Adipose tissue (tissue), 3 donors: ENCODE measurements around the gene OCA2. TPM values are rescaled to one million over a fixed set of nuclear protein-coding genes. Genes with fewer than 3 reads are reported as not detected.
"Not testable (repeated sequence)": the region's sequence is repeated elsewhere in the genome, so short reads cannot be mapped to it uniquely, and the experiment has no call there.

Source experiments
- H3K27ac ChIP-seq: one replicate; pipeline ENCODE4 v1.5.1; 2013; ENCODE audit warnings: low read depth, low read length
- WGBS, 3 donors: extraction: QIAGEN DNeasy Blood & Tissue Kit; methylation state at CpG; one replicate each; pipeline ENCODE4 v1.1.7; 2013; 5-methylcytosine and 5-hydroxymethylcytosine counted together
- polyA plus RNA-seq, 3 donors: library from polyadenylated mRNA; stranded (reverse); fragments of 200-250 nt; gene quantifications; one replicate each; pipeline ENCODE4 v1.2.3, GENCODE V29; 2013
- donor health status: healthy with polysubstance abuse.
- donor health status: Bipolar disorder and iron deficiency.
- donor health status: healthy.

OCA2 gene
- polyA plus RNA-seq, 3 donors = 0.06 TPM; not detected in 2

DNA sequence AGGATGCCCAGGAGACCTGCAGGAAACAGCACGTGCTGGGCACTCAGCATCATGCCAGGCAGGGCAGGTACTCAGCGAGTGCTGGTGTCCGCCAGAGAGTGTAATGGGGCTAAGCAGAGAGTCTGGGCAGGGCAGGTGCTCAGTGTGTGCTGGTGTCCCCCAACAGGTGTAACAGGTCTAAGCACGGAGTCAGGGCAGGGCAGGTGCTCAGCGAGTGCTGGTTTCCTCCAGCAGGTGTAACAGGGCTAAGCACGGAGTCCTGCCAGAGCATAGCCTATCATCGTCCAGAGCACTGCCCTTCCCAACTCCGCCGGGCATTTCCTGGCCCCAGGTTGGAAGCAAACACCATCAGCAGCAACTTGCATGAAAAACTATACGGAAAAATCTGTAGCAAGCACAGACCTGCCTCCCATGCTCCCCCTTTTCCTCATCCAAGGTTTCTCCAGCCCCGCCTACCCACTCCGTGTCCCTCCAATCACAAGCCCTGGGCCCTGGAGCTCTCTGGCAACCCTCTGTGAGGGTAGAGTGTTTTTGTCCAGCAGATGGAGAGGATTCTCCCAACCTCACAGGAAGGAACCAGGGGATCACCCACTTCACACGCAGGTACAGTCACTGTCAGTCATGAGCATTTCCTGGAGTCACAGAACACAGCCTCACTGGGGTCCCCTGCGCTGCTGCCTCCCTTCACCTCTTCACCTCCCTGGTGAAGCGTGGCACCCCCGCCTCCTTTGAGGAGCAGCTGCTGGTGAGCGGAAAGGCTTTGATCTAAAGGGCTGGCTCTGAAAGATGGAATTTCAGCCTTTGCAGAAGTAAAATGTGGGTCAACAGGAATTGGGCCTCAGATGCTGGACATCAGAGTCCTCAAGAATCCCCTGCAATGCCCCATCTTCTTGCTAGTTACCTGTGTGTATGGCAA lies 302.5 kb downstream of the OCA2 start:
- 63 to 72% (median 70%) methylated on average over 17 of the region's 17 CpGs for WGBS, 3 donors
- no peak overlapping the region for H3K27ac ChIP-seq

DNA sequence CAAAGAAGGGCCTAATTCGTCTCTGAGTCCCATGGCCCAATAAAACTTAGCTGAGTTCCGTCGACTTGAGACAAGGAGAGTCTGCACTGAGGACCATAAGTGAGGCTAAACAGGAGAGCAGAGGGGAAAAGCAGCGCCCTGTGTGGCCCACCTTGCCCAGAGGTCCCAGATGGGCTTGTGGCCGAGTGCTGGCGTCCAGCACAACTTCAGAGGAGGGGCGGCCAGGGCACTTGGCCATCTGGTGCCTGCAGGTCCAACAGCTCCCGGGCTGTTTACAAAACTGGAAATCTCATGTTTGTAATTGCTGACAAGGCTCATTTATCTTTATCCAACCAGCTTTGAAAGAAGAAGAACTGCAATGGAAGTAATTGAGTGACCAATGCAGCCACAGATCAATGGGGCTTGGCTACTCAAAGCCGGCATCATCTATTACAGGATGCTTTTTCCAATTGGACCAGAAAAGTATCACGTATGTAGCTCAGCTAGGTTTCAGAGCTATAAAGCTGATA lies 306.3 kb downstream of the OCA2 start:
- WGBS, 3 donors = 47 to 62% (median 60%) methylated on average over 10 of the region's 10 CpGs

DNA sequence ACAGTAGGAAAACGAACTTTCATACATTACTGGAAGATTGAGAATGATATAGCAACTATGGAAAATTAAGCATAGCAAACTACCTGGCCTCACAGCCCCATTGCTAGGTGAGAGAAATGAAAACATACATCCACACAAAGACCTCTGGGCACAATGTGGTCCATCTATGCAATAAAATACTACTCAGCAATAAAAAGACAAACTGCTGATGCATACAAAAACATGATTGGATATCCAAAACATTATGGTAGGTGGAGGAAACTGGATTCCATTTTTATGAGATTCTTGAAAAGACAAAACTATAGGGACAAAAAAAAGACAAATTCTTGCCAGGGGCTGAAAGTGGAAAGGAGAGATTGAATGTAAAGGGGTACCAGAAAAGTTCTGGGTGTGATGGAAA lies 308.8 kb downstream of the OCA2 start:
- WGBS, 3 donors = 34 to 50% (median 37%) methylated on average over 1 of the region's 1 CpG
- H3K27ac ChIP-seq = no peak overlapping the region

More for the DNA sequence above, 306.3 kb downstream of the OCA2 start:
- no peak overlapping the region for H3K27ac ChIP-seq

DNA sequence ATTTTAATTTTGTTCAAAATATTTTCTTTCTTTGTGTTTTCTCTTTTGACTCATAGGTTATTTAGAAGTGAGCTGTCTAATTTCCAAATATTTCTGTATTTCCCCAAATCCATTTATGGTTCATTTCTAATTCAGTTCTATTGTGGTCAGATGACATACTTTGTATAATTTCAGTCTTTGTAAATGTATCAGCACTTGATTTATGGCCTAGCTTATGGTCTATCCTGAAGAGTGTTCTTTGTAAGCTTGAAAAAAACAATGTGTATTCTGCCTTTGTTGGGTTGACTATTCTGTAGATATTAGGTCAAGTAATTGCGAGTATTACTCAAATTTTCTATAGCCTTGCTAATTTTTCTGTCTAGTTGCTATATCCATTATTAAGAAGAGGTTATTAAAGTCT lies 311.2 kb downstream of the OCA2 start:
- H3K27ac ChIP-seq = no peak overlapping the region
- WGBS, 3 donors = 78 to 87% (median 78%) methylated on average over 1 of the region's 1 CpG

DNA sequence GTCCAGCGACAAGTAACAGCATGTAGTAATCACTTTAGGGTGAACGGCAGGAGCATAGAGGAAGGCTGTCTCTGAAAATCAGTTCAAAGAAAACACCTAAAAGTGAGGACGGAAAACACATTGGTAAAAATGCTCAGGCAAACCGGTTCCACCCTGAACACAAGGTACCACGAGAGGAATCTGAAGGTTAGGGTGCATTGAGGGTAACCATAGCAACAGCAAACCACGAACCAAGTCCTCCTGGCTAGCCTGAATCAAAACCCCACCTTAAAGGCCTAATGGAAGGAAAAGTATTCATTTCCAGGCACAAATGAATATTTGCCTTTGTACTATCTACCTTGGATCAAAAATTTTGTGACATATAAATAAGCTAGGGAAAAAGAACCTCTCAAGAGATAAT lies 315.0 kb downstream of the OCA2 start:
- 60 to 84% (median 77%) methylated on average over 6 of the region's 6 CpGs for WGBS, 3 donors
- no peak overlapping the region for H3K27ac ChIP-seq

DNA sequence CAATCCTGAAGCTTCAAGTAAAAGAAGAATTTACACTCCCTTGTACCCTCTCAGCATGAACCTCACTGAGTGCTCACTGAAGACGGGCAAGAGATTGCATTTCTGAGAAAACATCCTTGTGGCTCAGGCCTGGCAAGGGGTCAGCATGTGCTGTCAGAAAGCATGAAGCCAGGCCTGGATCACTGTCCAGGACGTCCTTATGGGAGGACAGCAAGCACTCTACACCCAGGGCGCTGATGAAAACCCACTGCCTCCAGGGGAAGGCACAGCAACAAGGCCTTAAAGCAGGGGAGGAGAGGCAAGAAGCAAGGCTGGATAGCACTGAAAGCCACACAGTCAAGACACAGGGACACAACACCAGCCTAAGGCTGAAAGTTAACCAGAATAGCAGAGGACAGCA lies 315.4 kb downstream of the OCA2 start:
- no peak overlapping the region for H3K27ac ChIP-seq
- WGBS, 3 donors = 54 to 68% (median 67%) methylated on average over 3 of the region's 3 CpGs

DNA sequence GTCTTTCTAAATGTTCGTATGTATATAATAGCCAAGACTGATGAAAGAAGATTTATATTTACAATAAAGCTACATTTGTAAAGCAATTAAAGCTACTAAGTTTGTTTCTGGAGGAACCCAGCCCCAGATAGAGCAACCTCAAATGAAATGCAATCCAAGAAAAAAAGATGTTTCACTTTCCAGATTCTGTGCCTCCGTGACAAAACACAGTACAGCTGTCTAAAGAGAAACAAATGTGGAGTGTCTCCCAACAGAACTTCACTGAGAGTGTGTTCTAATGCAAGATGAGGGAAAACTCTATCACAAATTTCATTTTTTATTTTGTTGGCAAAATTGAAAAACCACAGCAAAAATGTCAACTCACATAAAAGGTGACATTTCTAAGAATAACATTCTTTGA lies 317.0 kb downstream of the OCA2 start:
- 46 to 62% (median 46%) methylated on average over 2 of the region's 2 CpGs for WGBS, 3 donors
- no peak overlapping the region for H3K27ac ChIP-seq

DNA sequence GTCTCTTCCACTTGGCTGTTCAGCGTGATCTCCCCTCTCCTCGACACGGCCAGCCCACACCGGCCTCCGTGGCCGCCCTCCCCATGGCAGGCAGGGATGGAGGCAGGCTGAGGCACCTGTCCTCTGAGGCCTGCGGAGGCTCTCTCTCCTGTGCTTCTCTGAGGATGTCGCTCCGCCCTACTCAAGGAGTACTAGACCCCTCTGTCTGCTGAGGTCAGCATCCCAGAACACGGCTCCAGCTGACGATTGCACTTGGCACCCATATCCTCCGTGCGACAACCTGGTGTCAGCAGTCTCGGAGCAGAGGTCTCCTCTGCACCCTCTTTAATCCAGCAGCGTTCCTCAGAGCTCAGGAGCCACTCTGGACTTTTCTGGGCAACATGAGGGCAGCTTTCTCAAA lies 322.6 kb downstream of the OCA2 start:
- 87 to 90% (median 87%) methylated on average over 15 of the region's 15 CpGs for WGBS, 3 donors
- H3K27ac ChIP-seq = no peak overlapping the region

DNA sequence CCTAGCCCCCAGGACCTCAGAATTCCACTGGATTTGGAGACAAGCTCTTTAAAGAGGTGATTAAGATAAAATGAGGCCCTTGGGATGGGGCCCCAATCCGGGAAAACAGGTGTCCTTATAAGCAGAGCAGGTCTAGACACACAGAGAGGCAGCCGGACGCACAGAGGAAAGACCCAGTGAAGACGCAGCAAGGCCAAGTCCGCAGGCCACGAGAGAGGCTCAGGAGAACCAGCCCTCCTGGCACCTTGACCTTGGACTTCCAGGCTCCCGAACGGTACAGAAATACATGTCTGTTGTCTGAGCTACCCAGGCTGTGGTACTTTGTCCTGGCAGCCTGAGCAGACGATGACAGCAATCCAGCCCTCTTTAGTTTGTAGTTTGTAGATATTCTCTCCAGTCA lies 324.5 kb downstream of the OCA2 start:
- 86 to 90% (median 90%) methylated on average over 9 of the region's 9 CpGs for WGBS, 3 donors

DNA sequence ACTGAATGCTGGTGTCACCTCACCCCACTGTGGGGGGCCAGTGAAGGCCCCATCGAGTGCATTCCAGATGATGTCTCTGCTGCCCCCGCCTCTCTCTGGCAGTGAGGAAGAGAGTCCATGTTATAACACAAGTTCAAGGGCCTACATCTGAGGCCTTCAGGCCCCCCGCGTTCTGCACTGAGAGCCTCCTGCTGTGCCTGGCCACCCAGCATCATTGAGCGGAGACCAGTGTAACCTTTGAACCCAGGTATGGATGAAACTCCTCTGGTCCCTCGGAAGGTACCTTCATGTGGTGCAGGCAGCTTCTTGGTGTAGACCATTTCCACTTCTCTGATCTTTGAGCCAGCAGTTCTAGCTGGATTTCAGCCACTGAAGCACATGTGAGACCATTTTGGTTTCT lies 324.9 kb downstream of the OCA2 start:
- H3K27ac ChIP-seq = no peak overlapping the region
- 93 to 99% (median 94%) methylated on average over 6 of the region's 6 CpGs for WGBS, 3 donors

More for the DNA sequence above, 324.5 kb downstream of the OCA2 start:
- H3K27ac ChIP-seq = no peak overlapping the region

DNA sequence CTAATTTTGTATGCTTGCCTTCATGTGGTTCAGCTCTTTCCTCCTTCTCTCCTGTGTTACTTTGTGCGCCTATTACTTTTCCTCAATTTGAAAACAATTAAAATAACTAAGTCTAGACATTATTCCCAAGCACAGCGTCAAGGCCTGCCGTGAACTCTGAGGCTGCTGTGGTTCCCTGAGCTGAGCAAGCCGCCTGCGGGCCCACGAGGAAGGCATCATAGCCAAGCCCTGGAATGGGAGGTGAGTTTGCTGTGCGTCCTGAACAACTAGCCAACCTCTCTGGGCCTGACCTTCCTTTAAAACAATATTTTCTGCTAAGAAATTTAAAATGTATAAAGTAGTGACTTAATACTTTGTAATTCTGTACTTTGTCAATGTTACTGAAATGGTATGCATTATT lies 327.2 kb downstream of the OCA2 start:
- no peak overlapping the region for H3K27ac ChIP-seq
- WGBS, 3 donors = 90 to 95% (median 91%) methylated on average over 7 of the region's 7 CpGs

DNA sequence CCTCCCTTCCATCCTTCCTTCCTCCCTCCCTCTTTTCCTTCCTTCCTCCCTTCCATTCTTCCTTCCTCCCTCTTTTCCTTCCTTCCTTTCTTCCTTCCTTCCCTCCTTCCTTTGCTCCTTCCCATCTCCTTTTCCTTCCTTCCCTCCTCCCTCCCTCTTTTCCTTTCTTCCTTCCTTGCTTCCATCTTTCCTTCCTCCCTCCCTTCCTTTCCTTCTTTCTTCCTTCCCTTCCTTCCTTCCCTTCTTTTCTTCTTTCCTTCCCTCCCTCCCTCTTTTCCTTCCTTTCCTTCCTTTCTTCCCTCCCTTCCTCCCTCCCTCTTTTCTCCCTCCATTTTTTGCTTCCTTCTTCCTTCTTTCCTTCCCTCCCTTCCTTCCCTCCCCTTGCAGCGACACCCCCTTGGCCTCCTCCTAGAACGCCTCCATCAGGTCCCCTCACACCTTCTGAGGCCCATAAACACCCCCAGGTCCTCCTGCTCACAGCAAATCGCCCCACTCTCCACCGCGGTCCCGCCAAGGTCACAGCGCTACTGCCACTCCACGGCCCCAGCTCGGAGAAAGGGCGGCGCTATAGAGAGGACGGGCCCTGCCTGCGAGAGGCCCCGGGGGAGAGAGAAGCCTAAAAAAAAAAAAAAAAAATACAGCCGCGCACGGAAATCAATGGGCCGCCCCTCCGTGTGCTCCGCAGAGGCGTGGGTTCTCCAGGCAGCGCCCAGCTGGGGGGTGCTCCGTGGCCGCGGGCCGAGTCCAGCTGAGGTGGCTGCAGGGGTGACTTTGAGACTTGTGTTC lies 328.2 kb downstream of the OCA2 start:
- WGBS, 3 donors = 93 to 95% (median 94%) methylated on average over 26 of the region's 26 CpGs
- H3K27ac ChIP-seq = no peak overlapping the region

DNA sequence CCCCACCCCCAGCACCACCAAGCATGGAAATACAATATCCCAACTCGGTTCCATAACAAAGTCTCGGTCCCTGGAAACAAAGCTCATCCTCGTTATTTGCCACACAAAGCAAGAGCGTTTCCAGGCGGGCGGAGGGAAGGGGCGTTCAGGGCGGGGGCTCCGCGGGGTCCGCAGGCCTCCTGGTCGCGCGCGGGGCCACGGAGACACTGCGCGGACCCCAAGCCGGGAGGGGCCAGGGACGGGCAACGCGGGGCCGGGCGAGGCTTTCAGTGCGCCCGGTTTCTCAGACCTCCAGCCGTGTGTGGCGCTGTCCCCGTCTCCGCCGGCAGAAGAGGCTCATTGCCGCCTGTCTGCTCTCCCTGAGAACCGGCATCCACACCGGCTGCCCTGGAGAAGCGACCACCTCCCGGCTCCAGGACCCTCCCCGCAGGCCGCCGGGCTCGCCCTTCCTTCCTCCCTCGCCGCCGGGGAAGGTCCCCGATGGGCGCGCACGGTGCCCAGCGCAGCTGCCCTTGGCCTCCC lies 329.0 kb downstream of the OCA2 start:
- 91 to 95% (median 92%) methylated on average over 44 to 48 of the region's 48 CpGs for WGBS, 3 donors
- H3K27ac ChIP-seq = no peak overlapping the region

DNA sequence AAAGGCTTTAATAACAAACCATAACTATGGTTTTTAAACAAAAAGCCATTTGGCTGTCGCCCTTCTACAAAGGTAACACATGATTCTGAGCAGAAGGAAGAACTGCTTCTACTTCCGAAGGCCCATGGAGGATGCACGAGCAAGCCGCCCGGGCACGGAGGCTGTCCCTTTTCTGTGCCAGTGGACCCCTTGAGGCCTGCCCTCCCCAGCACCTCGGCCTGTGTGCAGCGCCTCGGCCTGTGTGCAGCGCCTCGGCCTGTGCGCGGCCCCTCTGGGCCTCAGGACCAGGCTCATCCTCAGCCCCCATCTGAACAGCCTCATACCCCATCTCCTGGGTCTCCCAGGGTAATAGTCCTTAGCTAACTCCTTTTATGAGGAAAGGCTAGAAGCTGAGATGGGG lies 329.5 kb downstream of the OCA2 start:
- WGBS, 3 donors = 82 to 95% (median 93%) methylated on average over 11 to 13 of the region's 13 CpGs
- H3K27ac ChIP-seq = no peak overlapping the region

DNA sequence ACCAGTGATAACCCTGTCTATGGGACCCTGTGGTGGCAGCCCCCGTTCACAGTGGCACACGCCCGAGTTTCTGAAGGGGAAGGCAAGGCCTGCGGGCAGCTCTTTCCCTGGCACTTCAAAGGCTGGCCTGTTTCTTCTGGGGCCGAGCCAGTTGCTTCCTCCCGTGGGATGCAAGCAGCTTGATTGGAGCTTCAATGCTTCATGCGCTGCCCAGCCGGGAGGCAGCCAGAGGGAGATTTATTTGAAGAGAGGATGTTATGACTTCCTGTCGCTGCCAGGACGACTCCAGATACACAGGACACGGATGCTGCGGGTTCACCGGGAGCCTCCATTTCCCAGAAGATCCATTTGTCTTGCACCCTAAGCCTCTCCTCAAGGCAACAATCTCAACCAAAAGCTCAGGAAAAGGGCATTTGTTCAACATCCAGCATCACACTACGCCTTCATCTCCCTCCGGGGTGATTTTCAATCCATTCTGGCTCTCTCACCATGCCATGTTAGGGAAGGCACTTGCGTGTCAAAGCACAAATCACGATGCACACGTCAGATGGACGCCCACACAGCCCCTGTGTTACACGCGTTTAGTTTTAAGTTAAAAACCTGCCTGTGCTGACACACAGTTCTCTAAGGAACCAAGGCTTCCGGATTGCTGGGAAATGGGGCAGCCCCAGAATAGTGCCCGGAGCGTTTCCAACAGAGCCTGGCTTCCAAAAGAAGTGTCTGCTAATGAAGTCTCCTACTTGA lies 330.2 kb downstream of the OCA2 start:
- 68 to 69% (median 68%) methylated on average over 24 of the region's 24 CpGs for WGBS, 3 donors
- no peak overlapping the region for H3K27ac ChIP-seq

DNA sequence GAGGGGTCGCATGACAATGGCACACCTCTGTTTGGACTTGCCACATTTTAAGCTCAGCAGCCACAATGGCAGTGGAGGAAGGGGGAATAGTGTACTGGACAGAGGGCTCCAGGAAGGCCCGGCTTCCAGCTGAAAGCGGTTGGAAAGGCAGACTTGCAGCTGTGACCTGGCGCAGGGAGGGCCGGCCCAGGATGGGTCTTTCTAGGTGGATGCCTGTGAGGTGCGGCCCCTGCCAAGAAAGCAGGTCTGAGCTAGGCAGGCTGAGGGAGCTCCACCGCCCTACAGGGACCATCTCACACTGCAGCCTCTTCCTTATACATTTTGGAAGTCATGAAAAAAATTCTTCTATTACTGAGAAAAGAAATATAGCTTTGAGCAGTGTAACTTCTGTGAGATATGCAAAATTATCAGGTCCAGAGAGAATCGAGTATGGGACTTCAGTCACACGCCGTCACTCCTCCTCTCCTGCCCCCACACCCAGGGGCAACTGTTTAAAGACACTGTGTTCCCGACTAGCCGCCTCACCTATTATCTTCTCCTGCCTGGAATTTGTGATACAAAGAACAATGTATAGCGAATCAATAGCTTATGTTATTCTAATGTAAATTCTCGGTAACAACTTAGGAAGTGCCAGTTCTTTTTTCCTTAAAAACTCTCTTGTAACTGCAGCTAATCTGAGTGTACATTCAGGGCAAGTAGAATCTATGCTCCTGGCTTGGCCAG lies 331.0 kb downstream of the OCA2 start:
- no peak overlapping the region for H3K27ac ChIP-seq
- WGBS, 3 donors = 73 to 87% (median 81%) methylated on average over 14 of the region's 14 CpGs

DNA sequence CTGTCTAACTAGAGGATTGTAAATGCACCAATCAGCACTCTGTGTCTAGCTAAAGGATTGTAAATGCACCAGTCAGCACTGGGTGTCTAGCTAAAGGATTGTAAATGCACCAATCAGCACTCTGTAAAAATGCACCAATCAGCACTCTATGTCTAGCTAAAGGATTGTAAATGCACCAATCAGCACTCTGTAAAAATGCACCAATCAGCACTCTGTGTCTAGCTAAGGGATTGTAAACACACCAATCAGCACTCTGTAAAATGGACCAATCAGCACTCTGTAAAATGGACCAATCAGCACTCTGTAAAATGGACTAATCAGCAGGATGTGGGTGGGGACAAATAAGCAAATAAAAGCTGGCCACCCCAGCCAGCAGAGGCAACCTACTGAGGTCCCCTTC lies 331.7 kb downstream of the OCA2 start:
- not testable (repeated sequence) for H3K27ac ChIP-seq

DNA sequence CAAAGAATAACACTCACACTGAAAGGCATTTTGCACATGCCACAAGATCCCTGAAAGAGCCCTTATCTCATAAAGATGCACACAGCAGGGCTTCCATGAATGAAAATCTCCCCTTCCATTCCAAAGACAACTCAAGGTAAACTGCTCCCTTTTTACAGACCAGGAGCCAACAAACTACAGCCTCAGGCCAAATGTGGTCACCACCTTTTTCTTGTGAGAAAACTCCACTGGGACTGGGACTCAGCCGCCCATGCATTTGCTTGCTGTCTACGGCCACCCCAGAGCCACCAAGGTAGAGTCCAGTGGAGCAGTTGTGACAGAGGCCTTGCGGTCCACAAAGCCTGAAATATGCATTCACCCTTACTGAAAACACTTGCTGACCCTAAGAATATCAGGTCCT lies 334.8 kb downstream of the OCA2 start:
- WGBS, 3 donors = 86 to 98% (median 90%) methylated on average over 3 of the region's 3 CpGs
- no peak overlapping the region for H3K27ac ChIP-seq
